Measurements from ENCODE around the gene OPRD1.

Gene OPRD1

GRCh38 chr1:28886731-28887418 is 74.9 kb downstream of the OPRD1 start:
- peak; percentile 87 to 92 for DNase-seq

- DNase-seq: no peak
Measured at GRCh38 chr1:28887419-28887834, 75.5 kb downstream of the OPRD1 start.

GRCh38 chr1:28887835-28888682 is 76.1 kb downstream of the OPRD1 start:
- DNase-seq: no peak

- no peak for DNase-seq
Measured at GRCh38 chr1:28888915-28889314, 76.9 kb downstream of the OPRD1 start.

GRCh38 chr1:28889357-28889756 is 77.4 kb downstream of the OPRD1 start:
- no peak for DNase-seq

- no peak for DNase-seq
Measured at GRCh38 chr1:28890435-28890834, 78.5 kb downstream of the OPRD1 start.

GRCh38 chr1:28890836-28891235 is 78.9 kb downstream of the OPRD1 start:
- DNase-seq: no peak

- DNase-seq: no peak
Measured at GRCh38 chr1:28891256-28891655, 79.3 kb downstream of the OPRD1 start.

- no peak for DNase-seq
Measured at GRCh38 chr1:28893403-28894102, 81.6 kb downstream of the OPRD1 start.

GRCh38 chr1:28894785-28895184 is 82.8 kb downstream of the OPRD1 start:
- no peak for DNase-seq

GRCh38 chr1:28895896-28896608 is 84.1 kb downstream of the OPRD1 start:
- no peak for DNase-seq

- no peak for DNase-seq
Measured at GRCh38 chr1:28896609-28896986, 84.6 kb downstream of the OPRD1 start.

GRCh38 chr1:28897789-28898188 is 85.8 kb downstream of the OPRD1 start:
- DNase-seq: no peak

GRCh38 chr1:28898405-28898881 is 86.5 kb downstream of the OPRD1 start:
- no peak for DNase-seq

GRCh38 chr1:28899267-28899666 is 87.3 kb downstream of the OPRD1 start:
- DNase-seq: no peak

- DNase-seq: no peak
Measured at GRCh38 chr1:28900562-28900961, 88.6 kb downstream of the OPRD1 start.

- no peak for DNase-seq
Measured at GRCh38 chr1:28902738-28903137, 90.8 kb downstream of the OPRD1 start.

GRCh38 chr1:28905921-28906666 is 94.1 kb downstream of the OPRD1 start:
- DNase-seq: no peak

- no peak for DNase-seq
Measured at GRCh38 chr1:28909198-28909597, 97.2 kb downstream of the OPRD1 start.

GRCh38 chr1:28910379-28911115 is 98.6 kb downstream of the OPRD1 start:
- no peak for DNase-seq

GRCh38 chr1:28913786-28914227 is 101.8 kb downstream of the OPRD1 start:
- no peak for DNase-seq
